ENCODE results near the gene SULT4A1.

DNA sequence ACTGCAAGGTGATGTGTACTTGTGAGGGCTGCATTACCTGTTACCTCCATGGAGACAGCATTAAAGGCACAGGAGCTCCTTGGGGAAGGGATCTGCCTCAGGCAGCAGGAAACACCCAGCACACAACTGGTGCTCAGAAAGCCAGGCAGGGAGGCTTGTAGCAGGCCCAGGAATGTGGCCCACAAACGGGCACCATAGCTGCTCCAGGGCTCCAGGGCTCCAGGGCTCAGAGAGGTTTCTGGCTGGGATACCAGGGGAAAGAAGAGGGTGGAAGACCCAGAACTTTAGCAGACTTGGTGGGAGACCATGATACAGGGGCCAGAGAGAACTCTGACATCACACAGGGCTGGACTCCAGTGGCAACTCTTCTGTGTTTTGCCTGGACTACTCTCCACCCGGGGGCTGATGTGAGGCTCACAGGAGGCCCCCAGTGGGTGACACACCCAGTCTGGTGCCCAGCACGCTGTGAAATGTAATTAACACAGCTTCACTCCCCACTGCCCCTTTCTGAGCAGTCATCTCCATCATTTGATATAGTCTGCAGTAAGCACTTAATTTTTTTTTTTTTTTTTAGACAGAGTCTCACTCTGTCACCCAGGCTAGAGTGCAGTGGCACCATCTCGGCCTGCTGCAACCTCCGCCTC is 14.7 kb upstream of the SULT4A1 start:
- TF ChIP-seq ZFP30 (CRISPR knock-in tag; IDR thresholded peaks at IDR 0.05) (no peak), ZNF8 (CRISPR knock-in tag; IDR thresholded peaks at IDR 0.05) (no peak)
- TF ChIP-seq, protein P1, sequence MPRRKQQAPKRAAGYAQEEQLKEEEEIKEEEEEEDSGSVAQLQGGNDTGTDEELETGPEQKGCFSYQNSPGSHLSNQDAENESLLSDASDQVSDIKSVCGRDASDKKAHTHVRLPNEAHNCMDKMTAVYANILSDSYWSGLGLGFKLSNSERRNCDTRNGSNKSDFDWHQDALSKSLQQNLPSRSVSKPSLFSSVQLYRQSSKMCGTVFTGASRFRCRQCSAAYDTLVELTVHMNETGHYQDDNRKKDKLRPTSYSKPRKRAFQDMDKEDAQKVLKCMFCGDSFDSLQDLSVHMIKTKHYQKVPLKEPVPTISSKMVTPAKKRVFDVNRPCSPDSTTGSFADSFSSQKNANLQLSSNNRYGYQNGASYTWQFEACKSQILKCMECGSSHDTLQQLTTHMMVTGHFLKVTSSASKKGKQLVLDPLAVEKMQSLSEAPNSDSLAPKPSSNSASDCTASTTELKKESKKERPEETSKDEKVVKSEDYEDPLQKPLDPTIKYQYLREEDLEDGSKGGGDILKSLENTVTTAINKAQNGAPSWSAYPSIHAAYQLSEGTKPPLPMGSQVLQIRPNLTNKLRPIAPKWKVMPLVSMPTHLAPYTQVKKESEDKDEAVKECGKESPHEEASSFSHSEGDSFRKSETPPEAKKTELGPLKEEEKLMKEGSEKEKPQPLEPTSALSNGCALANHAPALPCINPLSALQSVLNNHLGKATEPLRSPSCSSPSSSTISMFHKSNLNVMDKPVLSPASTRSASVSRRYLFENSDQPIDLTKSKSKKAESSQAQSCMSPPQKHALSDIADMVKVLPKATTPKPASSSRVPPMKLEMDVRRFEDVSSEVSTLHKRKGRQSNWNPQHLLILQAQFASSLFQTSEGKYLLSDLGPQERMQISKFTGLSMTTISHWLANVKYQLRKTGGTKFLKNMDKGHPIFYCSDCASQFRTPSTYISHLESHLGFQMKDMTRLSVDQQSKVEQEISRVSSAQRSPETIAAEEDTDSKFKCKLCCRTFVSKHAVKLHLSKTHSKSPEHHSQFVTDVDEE (CRISPR knock-in tag; IDR thresholded peaks at IDR 0.05): no peak
